GM21526 (cell line): Measurements from ENCODE around the gene DNAH12.

Experiments used
- ATAC-seq: cut with Tn5 transposase; IDR thresholded peaks from one replicate; pipeline ENCODE4 v1.9.1; 2021; ENCODE audit warnings: moderate library complexity; ENCODE audit not compliant: unreplicated experiment, low FRiP score

The DNAH12 gene, protein sequence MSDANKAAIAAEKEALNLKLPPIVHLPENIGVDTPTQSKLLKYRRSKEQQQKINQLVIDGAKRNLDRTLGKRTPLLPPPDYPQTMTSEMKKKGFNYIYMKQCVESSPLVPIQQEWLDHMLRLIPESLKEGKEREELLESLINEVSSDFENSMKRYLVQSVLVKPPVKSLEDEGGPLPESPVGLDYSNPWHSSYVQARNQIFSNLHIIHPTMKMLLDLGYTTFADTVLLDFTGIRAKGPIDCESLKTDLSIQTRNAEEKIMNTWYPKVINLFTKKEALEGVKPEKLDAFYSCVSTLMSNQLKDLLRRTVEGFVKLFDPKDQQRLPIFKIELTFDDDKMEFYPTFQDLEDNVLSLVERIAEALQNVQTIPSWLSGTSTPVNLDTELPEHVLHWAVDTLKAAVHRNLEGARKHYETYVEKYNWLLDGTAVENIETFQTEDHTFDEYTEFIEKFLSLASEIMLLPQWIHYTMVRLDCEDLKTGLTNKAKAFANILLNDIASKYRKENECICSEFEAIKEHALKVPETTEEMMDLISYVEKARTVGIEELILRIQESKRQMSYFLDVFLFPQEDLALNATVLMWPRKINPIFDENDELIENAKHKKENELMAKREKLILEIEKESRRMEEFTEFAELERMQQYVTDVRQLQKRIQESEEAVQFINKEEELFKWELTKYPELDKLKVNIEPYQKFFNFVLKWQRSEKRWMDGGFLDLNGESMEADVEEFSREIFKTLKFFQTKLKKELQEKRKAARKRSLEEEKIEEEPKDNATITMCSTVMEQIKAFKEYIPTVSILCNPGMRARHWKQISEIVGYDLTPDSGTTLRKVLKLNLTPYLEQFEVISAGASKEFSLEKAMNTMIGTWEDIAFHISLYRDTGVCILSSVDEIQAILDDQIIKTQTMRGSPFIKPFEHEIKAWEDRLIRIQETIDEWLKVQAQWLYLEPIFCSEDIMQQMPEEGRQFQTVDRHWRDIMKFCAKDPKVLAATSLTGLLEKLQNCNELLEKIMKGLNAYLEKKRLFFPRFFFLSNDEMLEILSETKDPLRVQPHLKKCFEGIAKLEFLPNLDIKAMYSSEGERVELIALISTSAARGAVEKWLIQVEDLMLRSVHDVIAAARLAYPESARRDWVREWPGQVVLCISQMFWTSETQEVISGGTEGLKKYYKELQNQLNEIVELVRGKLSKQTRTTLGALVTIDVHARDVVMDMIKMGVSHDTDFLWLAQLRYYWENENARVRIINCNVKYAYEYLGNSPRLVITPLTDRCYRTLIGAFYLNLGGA (N-terminal part only)

DNA sequence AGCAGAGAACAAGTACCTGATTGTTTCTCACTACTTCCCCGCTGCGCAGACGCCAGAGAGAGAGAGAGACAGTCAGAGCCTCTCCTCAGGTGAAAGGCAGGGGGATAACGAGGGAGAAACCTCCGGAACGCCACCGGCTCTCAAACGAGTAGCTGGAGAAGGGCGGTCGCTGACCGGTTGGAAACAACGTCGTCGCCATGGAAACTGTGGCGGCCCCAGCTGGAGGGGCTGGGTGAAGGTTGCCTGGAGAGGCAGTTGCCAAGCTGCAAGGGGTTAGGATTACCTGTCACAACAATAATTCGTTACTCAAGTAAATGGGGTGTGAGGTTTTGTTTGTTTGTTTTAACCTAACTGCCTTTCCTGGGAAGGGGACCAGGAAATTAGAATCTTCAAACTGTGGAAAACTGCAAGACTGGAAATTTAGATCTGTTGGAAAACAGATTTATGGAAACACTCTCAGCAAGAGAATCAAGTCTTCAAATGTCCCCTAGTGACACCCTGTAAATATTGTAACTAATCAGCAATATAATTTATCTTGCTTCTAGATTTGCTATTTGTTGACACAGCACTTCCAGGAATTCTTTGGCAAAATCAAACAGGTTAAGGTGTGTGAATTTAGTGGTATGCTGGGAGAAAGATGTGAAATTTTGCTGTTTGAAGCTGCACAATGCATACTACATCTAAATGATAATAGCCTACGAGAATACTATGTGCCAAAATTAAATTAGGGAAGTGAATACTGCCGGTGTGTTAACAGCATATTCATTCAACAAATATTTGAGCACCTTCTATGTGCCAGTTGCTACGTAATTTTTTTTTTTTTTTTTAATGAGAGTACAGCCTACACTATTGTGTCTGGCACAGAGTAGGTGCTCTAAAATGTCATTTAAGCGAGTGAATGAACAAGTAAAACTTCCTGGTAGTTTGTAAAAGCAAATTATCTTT, at the start of gene DNAH12:
Gene DNAH12, minus strand, starts transcription at position 164 of the 945 bp plus-strand sequence. CDS start 1,474 bp downstream, outside the sequence.
- no peak for ATAC-seq

DNA sequence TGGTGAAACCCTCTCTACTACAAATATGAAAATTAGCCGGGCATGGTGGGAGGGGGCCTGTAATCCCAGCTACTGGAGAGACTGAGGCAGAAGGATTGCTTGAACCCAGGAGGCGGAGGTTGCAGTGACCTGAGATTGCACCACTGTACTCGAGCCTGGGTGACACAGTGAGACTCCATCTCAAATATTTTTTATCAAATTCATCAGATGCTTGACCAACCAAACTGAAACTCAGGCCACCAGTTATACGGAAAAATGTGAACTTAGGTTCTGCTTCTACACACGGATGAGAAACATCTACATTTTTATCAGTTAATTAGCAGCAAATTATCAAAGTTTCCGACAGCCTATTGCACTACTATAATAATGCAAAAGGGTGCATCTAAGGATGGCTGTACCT, 48.2 kb upstream of the DNAH12 start:
- ATAC-seq, result no peak

DNA sequence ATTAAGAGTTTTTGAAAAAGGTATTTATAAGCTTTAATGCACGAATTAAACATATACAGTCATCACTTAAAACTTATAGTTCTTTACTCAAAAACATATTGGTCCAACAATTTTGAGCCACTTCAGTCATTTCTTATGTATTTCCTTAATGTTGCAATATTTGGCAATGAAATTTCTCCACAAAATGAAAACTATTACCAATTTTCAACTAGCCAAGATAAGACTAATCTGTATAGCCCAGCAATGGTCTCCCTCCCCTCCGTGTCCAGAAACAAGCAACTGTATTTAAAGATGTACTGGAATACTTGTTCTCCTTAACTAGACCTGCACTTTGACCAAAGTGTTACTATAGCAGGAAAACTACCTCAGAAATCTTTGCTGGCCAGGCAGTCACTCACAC, 43.8 kb upstream of the DNAH12 start:
- ATAC-seq, result no peak

DNA sequence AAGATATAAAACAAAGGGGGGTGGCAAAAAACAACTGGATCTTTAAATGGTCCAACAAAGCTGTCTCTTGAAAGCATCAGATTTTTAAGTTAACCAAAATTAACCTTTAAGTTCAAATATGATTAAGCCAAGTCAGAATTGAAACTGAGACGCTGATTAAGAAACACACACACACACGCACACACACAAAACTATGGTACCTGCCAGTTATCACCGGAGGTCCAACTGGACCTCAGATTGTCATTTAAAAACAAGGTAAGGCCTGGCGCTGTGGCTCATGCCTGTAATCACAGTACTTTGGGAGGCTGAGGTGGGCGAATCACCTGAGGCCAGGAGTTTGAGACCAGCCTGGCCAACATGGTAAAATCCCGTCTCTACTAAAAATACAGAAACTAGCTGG, 42.6 kb upstream of the DNAH12 start:
- no peak for ATAC-seq

DNA sequence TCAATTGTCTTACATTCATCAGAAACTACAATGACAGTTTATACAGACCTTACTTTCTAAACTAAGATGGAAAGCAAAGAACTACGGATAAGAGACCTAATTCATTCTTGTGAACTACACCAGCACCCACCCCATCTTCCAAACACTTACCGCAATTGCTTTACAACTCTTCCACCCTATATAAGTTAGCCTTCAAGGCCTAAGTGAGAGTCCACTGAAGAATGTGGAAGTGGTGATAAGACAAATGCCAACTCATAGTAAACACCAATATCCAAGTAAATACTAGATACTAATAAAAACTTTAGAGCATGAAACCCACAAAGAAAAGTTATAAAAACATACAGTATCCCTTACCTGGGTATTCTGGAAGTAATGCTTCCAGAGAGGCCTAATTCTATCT, 39.4 kb upstream of the DNAH12 start:
- no peak for ATAC-seq

DNA sequence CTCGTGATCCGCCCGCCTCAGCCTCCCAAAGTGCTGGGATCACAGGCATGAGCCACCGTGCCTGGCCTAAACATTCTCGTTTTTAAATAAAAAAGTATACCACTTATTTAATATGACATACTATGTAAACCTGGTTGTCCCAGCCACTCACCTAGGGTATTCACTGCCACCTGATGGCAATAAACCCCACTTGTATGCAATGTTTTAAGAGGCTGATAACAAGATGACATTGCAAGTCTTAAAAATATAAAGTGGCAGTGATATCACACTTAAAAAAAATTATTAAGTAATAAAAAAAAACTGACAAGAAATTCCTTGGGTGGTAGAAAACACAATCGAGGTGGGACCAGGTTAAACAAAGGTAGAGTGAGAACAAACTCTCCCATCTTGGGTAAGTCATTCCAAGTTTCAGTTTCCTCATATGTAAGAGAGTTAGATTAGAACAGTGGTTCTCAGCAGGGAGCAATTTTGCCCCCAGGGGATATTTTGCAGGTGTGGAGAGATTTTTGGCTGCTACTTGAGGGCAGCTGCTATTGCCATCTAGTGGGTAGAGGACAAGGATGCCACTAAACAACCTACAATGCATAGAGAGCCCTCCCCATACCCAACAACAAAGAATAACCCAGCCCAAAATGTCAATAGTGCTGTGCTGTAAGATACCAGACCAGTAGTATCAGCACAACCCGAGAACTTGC, 38.5 kb upstream of the DNAH12 start:
- no peak for ATAC-seq

DNA sequence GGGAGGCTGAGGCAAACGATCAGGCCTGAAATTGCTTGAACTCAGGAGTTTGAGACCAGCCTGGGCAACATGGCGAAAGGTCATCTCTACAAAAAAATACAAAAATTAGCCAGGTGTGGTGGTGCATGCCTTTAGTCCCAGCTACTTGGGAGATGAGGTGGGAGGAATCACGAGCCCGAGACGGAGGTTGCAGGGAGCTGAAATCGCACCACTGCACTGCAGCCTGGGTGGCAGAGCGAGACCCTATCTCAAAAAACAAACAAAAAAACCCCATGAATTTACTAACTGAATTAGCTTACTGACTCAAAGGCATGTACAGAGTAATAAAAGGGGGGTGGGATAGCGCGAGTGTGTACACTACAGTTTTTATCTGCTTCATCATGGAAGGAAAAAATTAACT, 33.7 kb upstream of the DNAH12 start:
- no peak for ATAC-seq

DNA sequence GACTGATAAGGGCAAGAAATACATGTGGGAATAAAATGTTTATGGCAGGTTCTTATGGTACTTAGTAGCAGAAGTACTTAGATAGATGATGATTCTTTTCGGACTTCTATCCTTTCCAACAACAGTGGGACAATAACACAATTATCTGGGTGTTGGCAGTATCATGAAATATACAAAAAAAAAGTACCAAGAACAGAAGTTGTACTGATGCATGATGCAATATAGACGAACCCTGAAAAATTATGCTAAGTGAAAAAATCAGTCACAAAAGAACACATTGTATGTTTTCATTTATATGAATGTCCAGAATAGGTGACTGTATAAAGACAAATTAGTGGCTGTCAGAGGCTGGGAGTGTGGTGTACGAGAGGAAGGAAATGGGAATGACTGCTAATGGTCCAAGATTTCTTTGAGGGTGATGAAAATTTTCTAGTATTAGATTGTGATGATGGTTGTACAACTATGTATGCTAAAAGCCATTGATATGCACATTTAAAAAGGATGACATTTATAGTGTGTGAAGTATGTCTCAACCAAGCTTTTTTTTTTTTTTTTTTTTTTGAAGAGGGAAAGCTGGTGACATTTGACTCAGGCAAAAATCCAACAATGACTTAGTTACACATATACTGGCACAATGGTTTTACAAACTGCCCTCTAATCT, 32.0 kb upstream of the DNAH12 start:
- ATAC-seq, result no peak

DNA sequence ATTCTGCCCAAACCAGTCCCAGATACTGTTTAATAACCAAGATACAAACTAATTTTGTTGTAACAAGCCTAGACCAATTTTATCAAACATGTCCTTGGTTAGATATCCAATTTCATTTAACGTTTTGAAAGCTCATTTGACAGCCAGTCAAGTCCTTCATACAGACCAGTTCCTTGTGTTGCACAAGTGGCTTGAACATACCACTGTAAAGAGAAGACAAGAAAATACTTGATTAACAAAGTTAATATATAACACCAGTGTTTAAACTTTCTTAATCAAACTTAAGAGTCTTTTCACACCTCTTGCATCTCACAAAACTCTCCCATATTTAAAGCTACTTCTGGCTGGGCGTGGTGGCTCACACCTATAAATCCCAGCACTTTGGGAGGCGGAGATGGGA, 28.0 kb upstream of the DNAH12 start:
- no peak for ATAC-seq

DNA sequence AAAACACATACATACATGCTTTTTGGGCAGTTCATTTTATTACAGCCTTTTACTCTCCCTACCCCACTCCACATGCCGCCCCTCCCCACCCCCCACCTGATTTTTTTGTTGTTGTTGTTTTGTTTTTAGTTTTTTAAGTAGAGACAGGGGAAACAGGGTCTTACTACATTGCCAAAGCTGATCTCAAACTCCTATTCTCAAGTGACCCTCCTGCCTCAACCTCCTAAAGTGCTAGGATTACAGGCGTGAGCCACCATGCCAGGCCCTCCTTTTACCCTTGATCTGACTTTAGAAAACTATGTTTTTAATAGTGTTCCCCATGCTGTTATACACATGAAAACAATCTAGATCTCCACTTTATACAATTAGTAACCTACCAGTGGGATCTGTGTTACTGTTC, 26.7 kb upstream of the DNAH12 start:
- no peak for ATAC-seq

DNA sequence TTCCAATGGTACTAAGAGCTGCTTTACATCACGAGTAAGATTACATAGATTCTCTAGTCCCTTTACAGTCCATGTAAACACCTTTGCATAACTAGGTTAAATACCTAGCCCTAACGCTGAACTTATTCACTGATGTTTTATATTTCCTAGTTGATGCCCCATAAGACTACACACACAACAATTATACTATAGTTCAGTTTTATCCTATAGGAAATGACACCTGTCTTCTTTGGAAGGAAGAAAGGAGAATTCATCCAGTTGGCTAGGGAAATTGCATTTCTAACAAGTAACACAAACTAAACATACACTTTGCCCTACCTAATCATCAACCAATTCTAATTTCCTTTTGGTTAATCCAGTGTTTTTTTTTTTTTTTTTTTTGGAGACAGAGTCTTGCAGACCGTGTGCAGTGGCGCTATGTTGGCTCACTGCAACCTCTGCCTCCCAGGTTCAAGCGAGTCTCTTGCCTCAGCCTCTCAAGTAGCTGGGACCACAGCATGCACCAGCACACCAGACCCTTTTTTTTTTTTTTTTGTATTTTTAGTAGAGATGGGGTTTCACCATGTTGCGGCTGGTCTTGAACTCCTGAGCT, 25.8 kb upstream of the DNAH12 start:
- ATAC-seq, result no peak

DNA sequence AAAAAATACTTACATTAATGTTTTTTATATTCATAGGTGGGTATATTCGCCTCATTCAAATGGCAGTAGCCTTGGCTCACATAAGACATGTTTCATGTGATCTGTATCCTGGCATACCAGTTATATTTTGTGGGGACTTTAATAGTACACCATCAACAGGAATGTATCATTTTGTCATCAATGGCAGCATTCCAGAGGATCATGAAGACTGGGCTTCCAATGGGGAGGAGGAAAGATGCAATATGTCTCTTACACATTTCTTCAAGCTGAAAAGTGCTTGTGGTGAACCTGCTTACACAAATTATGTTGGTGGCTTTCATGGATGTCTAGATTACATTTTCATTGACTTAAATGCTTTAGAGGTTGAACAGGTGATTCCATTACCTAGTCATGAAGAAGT, 15.4 kb upstream of the DNAH12 start:
- no peak for ATAC-seq

DNA sequence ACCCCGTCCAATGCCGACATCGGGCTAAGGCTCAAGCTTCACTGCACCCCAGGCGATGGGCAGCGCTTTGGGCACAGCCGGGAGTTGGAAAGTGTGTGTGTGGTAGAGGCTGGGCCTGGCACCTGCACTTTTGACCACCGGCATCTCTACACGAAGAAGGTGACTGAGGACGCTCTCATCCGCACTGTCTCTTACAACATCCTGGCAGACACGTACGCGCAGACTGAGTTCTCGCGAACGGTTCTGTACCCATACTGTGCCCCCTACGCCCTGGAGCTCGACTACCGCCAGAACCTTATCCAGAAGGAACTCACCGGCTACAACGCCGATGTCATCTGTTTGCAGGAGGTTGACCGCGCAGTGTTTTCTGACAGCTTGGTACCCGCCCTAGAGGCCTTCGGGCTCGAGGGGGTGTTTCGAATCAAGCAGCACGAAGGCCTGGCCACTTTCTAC, 13.0 kb upstream of the DNAH12 start:
- ATAC-seq, result peak; percentile 38

DNA sequence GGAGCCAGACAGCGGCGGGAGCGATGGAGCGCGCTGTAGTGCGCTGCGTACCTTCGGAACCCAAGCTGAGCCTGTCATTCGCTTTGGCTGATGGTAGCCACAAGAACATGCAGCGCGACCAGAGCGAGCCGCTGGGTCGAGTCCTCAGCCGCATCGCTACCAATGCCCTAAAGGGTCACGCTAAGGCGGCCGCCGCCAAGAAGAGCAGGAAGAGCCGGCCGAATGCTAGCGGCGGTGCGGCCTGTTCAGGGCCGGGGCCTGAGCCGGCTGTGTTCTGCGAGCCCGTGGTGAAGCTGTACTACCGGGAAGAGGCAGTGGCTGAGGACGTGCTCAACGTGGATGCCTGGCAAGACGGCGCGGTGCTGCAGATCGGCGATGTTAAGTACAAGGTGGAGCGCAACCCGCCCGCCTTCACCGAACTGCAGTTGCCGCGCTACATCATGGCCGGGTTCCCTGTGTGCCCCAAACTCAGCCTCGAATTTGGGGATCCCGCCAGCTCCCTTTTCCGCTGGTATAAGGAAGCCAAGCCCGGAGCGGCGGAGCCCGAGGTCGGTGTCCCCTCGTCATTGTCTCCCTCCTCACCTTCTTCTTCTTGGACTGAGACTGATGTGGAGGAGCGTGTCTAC, 12.4 kb upstream of the DNAH12 start:
- peak; percentile 12 for ATAC-seq

DNA sequence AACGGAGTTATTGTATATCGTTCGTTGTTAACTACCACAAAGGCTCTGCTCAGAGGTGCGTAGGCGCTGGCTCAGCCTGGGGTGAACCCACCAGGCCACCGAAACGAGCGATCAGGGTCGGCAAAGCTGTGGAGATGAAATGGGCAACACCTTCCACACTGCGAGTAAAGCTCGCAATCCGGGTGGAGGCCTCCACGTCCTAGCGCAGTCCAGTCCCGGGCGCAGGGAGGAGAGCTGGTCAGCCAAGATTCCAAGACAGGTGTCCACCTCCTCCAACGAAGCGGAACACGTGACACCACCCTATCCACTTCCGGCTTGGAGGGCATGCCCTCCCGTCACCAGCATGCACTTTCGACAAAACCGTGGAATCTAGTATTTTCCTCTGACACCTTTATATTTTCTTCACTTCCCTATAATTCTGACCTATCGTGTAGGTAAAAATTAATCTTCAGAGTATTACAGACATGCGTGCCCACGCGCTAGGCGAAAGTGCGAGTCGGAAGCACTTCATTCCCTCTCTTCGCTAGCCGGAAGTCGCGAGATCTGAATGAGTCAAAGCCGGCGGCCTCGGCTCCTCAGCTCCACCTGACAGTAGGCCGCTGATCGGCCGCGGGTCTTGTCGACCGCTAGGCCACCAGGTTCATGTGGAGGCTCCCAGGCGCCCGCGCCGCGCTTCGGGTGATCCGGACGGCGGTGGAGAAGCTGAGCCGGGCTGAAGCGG, 11.8 kb upstream of the DNAH12 start, which contains the start of gene PDE12:
Gene PDE12, plus strand, starts transcription at position 537 of the 721 bp plus-strand sequence. Its CDS starts 106 bp downstream, at position 643.
- peak; percentile 81 for ATAC-seq

DNA sequence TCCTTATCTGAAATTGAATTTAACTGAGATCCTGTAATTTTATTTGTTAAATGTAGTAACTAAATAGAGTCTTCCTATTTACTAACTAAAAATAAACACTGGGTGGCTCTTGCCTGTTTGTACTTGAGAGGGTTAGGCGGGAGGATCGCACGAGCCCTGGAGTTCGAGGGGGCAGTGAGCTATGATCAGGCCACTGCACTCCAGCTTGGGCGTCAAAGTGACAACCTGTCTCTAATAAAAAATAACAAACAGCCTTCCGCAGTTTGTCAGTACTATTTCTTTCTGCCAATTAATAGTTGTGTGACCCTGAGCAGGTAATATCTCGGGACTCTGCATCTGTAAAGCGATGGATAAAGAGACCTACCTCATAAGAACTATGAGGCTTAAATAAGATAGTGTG, 11.2 kb upstream of the DNAH12 start:
- no peak for ATAC-seq

DNA sequence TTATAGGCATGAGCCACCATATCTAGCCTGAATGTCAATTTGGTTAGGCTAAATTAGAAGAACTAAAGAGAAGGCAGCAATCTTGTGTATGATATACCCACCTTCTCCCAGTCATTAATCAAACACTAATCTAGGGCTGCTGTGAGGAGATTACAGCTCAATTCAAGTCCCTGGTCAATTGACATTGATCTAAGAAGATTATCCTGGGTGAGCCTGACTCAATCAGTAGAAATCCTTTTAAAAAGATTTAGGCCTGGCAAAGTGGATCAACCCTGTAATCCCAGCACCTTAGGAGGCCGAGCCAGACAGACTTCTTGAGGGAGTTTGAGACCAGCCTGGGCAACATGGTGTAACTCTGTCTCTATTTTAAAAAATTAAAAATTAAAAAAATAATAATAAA, 2.5 kb upstream of the DNAH12 start:
- ATAC-seq, result no peak
